HG03108 (cell line): ENCODE measurements around the gene CYTH1.
"Not testable (repeated sequence)": the region's sequence is repeated elsewhere in the genome, so short reads cannot be mapped to it uniquely, and the experiment has no call there.

Experiments used
- ATAC-seq: cut with Tn5 transposase; IDR thresholded peaks from one replicate; pipeline ENCODE4 v1.9.1; 2021; ENCODE audit warnings: moderate library complexity; ENCODE audit not compliant: unreplicated experiment

The CYTH1 gene

GRCh38 chr17:78674595-78675315 is 107.3 kb downstream of the CYTH1 start:
- ATAC-seq = no peak

- ATAC-seq = no peak
Measured at GRCh38 chr17:78674156-78674555, 107.9 kb downstream of the CYTH1 start.

- no peak for ATAC-seq
Measured at GRCh38 chr17:78673395-78673794, 108.7 kb downstream of the CYTH1 start.

DNA sequence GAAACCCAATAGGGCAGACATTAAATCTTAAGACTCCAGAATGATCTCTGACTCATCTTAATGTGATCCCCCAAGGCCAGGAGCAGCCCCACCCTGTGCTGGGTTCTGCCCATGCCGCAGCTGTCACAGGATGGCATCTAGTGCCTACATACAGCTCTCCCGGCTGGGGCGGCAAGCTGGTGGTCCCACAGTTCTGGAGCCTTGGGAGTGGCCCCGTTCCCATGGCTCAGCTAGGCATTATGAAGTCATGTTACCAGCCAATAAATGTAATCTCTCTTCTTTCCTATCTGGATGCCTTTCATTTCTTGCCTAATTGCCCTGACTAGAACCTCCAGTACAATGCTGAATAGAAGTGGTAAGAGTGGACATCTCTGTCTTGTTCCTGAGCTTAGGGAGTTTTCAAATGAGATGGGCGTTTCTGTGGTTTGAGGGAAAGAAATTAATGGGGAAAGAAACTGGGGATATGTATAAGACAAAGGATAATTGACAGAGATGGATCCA is 109.2 kb downstream of the CYTH1 start:
- ATAC-seq = no peak

DNA sequence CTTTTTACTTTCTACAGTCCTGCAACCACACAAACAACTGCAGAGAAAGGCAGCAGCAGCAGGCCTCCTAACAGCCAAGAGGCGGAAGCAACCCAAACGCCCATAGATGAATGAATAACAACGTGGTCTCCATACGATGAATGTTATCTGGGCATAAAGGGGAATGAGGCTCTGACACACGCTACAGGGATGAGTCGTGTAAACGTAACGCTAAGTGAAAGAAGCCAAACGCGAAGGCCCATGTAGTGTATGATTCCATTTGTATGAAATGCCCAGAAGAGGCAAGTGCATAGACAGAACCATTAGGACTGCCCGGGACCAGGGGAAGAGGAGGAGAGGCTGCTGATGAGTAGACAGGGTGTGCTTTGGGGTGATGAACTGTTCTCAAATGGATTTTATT is 110.1 kb downstream of the CYTH1 start:
- ATAC-seq = no peak

- not testable (repeated sequence) for ATAC-seq
Measured at GRCh38 chr17:78671726-78672001, 110.4 kb downstream of the CYTH1 start.

GRCh38 chr17:78670850-78671725 is 111.0 kb downstream of the CYTH1 start:
- no peak for ATAC-seq

DNA sequence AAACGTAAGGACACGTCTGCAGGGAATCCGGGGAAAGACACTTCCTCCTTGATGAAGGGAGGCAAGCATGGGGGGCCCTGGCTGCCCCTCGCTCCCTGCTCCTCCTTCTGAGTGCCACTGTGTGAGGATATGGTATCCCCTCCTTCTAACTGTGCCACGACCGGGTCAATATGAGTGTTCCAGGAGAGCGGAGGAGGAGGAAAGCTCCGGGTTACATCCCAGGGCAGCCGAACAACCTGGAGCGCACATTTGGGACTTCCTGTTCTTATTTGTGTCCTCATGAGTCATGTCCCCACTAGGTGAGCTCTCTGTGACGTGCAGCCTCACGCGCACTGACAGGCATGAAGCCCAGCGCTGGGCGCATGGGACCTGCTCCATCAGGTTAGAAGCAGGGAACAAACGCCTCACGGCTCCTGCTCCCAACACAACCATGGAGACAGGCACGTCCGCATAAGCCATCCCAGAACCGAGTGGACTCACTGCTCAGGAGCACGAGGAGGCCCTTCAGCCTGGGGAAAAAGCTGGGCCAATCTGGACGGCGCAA is 112.0 kb downstream of the CYTH1 start:
- ATAC-seq = no peak

DNA sequence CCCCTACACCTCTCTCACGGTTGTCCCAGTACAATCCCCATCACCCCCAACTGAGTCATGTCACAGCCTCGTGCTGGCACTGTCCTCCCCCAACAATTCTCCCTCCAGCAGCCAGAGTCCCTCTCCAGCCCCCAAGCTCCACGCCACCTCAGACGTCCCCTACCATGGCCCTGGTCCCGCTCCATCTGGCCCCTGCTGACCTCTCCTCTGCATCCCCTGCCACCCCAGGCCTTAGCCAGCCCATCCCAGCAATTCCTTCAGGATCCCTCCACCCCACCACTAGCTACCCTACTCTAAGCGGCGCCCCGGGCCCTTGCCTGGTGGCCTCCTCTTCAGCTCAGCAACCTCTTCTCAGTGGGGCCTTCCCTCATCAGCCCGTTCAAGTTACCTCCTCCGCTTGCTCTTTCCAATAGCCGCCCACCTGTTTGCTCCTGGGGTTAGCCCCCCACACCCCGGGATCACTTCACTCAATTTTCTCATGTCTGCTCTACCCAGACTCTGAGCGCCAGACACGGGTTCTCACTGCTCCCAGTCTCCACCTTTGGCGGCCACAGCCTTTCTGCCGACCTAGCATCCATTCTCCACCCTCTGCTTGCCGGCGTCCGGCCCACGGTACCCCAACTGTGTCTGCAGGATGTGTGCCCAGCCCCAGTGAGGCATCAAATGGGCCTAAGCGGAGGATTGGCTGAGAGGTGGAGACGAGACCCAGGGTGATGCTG is 112.7 kb downstream of the CYTH1 start:
- ATAC-seq = no peak

DNA sequence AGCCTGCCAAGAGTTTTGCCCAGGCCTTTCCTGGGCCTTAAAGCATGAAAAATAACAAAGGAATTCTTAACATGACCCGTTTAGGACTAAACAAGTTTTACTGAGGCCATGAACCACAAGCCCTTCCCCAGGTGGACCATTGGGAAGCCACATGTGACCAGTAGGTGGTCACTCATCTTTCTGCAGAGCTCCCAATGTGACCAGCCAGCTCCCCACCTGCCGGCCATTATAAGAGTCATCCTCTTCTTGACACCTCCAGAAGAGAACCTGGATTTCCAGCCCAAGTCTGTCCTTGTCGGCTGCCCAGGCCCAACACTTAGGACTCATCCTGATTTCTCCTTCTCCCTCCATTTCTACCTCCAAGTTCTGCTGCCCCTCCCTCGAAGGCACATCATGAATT is 113.2 kb downstream of the CYTH1 start:
- ATAC-seq = no peak

DNA sequence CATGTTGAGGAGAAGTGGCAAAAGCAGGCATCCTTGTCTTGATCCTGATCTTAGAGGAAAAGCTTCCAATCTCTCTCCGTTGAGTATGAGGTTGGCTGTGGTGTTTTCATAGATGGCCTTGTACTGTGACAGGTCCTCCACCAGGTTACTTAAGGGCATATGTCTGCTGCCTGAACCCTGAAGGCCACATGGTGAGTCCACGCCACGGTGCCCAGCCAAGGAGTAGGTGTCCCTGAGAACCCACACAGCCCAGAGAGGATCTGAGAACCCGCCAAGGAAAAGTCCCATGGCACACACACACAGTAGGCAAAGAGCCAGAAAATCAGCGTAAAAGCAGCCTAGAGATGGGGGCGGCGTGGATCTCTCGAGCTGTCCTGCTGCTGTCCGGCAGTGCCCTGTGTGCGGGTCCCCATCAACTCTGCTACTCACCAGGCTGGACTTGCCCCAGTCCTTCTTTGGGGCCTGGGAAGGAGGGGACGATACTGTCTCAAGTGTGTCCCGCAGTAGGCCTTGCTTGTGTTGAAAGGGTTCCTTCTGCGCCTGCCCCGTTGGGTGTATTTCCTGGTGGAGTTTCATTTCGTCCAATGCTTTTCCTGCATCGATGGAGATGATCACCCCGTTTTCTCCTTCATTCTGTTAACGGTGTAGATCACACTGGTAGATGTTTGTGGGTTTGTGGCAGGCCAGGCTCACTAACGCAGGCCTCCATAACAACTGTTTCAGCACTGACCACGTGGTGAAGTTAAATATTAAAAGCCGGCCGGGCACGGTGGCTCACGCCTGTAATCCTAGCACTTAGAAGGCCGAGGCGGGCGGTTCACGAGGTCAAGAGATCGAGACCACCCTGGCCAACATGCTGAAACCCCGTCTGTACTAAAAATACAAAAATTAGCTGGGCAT is 114.1 kb downstream of the CYTH1 start:
- no peak for ATAC-seq

- ATAC-seq = no peak
Measured at GRCh38 chr17:78667091-78667490, 115.0 kb downstream of the CYTH1 start.

DNA sequence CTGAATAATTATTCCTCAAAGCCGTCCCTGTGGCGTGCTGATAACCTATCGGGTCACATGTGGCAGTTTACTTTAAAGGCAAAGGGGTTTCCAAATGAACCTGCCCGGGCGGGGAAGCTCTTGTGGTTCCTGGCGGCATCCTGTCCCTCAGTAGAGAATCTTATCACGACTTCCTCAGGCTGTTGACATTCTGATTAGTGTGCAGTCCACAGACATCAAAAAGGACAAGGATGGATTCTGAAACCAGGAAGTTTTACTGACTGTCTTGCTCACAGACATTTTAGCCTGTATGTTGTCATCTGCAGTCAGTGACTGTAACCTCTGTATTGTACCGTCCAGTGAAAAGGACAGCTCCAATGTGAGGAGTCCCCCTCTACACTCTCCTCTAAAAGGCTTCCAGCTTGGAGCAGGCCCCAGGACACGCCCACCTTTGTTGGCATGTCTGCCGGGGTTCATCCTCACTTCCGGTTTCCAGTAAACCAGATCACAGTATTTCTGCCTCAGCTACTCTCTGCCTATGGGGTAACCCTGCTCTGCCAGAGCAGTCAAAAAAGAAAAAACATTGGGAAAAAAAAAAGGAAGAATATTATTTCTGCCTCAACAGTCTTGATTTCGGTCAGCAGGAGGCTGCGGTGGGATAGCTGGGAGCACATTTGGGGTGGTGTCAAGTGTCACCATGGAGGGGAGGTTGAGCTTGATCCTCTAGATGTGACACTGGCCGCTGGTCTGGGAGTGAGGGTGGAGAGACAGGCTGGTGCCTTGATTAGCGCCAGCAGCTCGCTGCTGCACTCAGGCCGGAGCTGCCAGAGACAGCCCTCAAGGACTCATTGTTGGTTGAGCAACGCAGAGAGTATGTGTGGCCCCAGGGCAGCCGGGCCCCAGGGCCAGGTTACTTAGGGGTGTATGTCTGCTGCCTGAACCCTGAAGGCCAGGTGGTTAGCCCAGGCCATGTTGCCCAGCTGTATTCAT is 115.8 kb downstream of the CYTH1 start:
- no peak for ATAC-seq

- no peak for ATAC-seq
Measured at GRCh38 chr17:78665387-78665951, 116.6 kb downstream of the CYTH1 start.

GRCh38 chr17:78664476-78665386 is 117.3 kb downstream of the CYTH1 start:
- no peak for ATAC-seq

- ATAC-seq = no peak
Measured at GRCh38 chr17:78661093-78661770, 120.8 kb downstream of the CYTH1 start.

GRCh38 chr17:78659546-78659945 is 122.5 kb downstream of the CYTH1 start:
- ATAC-seq = no peak
